Activated CD4-positive, alpha-beta memory T cell treated with anti-CD3 and anti-CD28 coated beads for 36 hours (primary cell): ENCODE measurements around the gene NANOS2. TPM values are rescaled to one million over a fixed set of nuclear protein-coding genes. Genes with fewer than 3 reads are reported as not detected.

ENCODE experiments used
- CTCF ChIA-PET: fragments of 350-600 bp; sonication (Branson Sonifier 250); formaldehyde crosslinking; loops from one replicate; lab custom pipeline; 2021; ENCODE audit warnings: antibody characterized with exemption, inconsistent platforms; lab: Charles Lee
- POLR2A ChIA-PET: fragments of 350-600 bp; sonication (Branson Sonifier 250); formaldehyde crosslinking; loops from one replicate; lab custom pipeline; 2021; ENCODE audit warnings: antibody characterized with exemption; lab: Charles Lee
- DNase-seq: peaks from one replicate; pipeline ENCODE4 v3.0.0-alpha.2; 2020
- H3K27ac Mint-ChIP-seq: one replicate; pipeline ENCODE4 v1.8.0; 2021; ENCODE audit warnings: mixed read lengths
- H3K27me3 Mint-ChIP-seq: one replicate; pipeline ENCODE4 v1.8.0; 2021; ENCODE audit warnings: mixed read lengths
- H3K36me3 Mint-ChIP-seq: one replicate; pipeline ENCODE4 v1.8.0; 2021; ENCODE audit warnings: mixed read lengths
- H3K4me1 Mint-ChIP-seq: one replicate; pipeline ENCODE4 v1.8.0; 2021; ENCODE audit warnings: low read depth, mixed read lengths
- H3K4me3 Mint-ChIP-seq: one replicate; pipeline ENCODE4 v1.8.0; 2021; ENCODE audit warnings: mild to moderate bottlenecking, mixed read lengths
- H3K9me3 Mint-ChIP-seq: one replicate; pipeline ENCODE4 v1.8.0; 2021; ENCODE audit warnings: mixed read lengths
- intact Hi-C: fragments of 100-400 bp; cut with micrococcal nuclease; formaldehyde crosslinking; loops from one replicate; pipeline ENCODE4 v1.15.1; 2023
- total RNA-seq, 2 experiments: library from RNA; stranded (reverse); gene quantifications; one replicate each; pipeline ENCODE4 v1.2.3, GENCODE V29; 2021

The NANOS2 gene
- total RNA-seq, 2 experiments from 2014 or later = not detected

DNA sequence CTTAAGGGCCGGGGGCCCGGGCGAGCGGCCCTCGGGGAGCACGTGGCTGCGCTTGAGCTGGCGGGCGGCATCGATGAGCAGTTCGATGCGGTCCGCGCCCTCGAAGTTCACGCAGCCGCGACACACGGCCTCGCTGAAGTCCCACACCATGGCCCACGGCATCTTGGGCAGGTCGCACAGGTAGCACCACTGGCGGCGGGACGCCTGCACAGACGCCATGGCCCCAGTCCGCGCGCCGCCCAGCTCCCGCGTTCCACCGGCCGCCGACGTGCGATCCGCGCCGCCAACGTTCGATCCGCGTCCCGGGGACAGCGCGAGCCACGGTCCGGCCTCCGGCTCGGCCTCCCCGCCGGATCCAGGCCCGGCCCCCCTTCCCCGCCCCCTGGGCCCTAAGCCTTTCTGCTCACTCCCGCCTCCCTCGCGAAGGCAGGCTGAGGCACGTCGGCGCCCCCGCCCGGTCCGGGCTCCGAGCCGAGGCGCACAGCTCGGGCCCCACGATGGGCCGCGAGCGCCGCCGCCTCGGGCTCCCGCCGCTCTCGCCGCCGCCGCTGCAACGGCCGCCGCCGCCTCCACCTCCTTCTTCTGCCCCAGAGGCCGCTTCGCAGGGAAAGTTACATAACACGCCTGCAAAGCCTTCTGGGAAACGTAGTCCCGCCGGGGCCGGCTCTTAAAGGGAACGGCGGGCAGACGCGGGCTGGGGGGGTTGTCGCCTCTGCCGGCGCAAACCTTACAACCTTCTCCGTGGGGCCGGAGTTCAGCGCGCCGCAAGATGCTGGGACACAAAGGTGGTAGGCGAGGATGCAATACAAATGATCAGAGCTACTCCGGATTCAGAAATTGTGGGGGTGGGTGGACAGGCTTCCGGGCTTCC lies 28.8 kb downstream of the NANOS2 start, which contains the start of gene IRF2BP1:
Gene IRF2BP1 (minus strand): TSS at position 586 of the 871 bp plus-strand sequence. CDS start 367 bp downstream, at position 219.
- Mint-ChIP-seq H3K9me3 (no peaks in the 10 kb centered on the region), H3K36me3 (peaks cover 4% of the 10 kb centered on the region), H3K4me1 (peaks cover 28% of the 10 kb centered on the region), H3K4me3 (peak within 1 kb of the TSS; percentile 85), H3K27me3 (peaks cover 1% of the 10 kb centered on the region), H3K27ac (peak within 1 kb of the TSS; percentile 92)
- intact Hi-C loops = loop anchor here (1.0 kb wide), 6 partner anchors 17 to 378 kb away; partner anchors contain the start of genes CCDC61, MYPOP, SIX5 and SYMPK
- peak; percentile 93 for DNase-seq
- ChIA-PET CTCF (interaction anchor here (0.6 to 5.7 kb wide), 9 partner anchors 16 to 632 kb away, joined by 3 to 106 read pairs (median 4); partner anchors contain the start of genes CCDC61, FOXA3, MYPOP and SIX5), POLR2A (interaction anchor here (0.6 to 3.5 kb wide), 8 partner anchors 17 to 1133 kb away, joined by 3 to 25 read pairs (median 3); partner anchors contain the start of genes FOXA3, MYPOP and SIX5)

DNA sequence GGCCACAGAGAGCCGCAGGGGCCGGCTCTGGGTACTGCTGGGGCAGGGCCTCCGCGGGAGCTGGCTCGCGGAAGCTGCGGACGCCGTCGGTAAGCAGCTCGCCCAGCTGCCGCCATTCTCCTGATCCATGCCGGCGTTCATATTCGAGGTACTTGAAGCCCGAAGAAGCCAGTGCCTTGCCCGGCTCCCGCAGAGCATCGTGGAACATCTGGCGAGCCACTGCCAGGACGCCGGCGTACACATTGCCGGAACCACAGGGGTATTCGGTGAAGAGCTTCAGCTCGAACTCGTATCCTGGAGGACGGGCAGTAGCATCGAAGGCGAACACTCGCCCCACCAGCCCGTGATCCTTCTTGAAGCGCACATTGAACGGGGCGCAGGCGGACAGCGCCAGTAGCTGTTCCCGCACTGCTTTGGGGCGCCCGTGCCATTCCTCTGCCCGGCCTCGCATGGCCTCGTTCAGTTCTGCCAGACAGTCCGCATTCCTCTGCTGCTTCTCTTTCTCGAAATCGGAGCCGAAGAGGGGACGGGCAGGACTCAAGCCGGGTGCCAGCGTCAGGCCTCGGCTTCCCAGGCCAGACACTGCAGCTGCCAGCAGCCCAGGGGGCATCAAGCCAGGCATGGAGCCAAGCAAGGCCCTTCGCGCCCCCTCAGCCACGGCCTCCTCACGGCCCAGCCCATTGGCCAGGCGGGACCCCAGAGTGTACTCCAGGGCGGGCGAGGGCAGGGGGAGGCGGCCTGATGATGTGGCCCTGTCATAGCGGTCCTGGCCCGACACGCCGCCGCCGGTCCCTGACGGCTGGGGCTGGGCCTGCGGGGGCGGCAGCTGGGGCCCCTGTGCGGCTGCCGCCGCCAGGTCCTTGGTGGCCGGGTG lies 29.7 kb downstream of the NANOS2 start:
- peaks cover 4% of the 10 kb centered on the region for H3K36me3 Mint-ChIP-seq
- H3K27me3 Mint-ChIP-seq = peaks cover 1% of the 10 kb centered on the region
- CTCF ChIA-PET = interaction anchor here (0.6 to 5.7 kb wide), 7 partner anchors 17 to 380 kb away, joined by 3 to 106 read pairs (median 7); partner anchors contain the start of genes CCDC61, FOXA3, MYPOP and SYMPK
- intact Hi-C loops = loop anchor here (1.0 kb wide), 1 partner anchor 116 kb away; the partner anchor contains the start of gene SIX5
- peak overlapping the region; percentile 58 for H3K4me3 Mint-ChIP-seq
- no peak overlapping the region for H3K27ac Mint-ChIP-seq
- H3K4me1 Mint-ChIP-seq = peaks cover 28% of the 10 kb centered on the region
- no peaks in the 10 kb centered on the region for H3K9me3 Mint-ChIP-seq
- peak; percentile 44 for DNase-seq
- POLR2A ChIA-PET = interaction anchor here (2.6 to 3.5 kb wide), 2 partner anchors 18 to 21 kb away, joined by 16 to 25 read pairs; partner anchors contain the start of genes FOXA3 and MYPOP

DNA sequence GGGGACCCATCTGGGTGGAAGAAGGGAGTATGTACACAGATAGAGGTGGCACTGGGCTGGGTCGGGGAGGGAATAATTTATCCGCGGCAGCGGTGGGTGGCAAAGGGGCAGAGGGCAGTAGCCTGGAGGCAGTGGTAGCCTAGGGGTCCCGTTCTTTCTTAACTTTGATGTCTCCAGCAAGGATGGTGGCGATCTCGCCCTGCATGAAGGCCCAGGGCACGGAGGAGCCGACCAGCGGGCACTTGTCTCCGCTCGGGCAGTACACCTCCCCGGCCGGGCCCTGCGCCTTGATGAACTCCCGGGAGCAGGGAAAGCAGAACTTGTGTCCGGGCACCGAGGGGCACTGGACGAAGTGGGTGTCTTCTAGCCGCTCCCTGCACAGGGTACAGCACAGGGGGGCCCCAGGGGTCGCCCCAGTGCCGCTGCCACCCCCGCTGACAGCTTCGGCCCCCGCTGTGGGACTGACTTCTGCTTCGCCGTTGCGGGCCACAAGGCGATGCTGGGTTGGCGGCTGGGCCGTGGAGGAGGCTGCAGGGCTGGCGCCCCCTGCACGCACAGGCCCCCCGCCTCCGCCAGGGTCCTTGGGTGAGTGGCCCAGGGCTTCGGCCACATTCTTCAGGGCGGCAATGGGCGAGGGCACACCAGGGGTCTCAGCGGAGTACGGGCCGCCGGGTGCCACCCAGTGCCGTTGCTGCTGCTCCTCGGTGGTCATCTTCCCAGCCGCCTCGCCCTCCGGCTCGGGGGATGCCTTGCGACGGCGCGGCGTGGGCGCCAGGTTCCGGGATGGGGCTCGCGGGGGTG lies 30.5 kb downstream of the NANOS2 start:
- H3K27ac Mint-ChIP-seq = no peak overlapping the region
- CTCF ChIA-PET = interaction anchor here (0.6 to 5.7 kb wide), 6 partner anchors 14 to 381 kb away, joined by 3 to 106 read pairs (median 17); partner anchors contain the start of genes FOXA3, MYPOP and SYMPK
- H3K4me1 Mint-ChIP-seq = peaks cover 28% of the 10 kb centered on the region
- intact Hi-C loops = loop anchor here (1.0 kb wide), 1 partner anchor 67 kb away; no protein-coding TSS in a partner anchor
- no peak for DNase-seq
- peaks cover 1% of the 10 kb centered on the region for H3K27me3 Mint-ChIP-seq
- peaks cover 4% of the 10 kb centered on the region for H3K36me3 Mint-ChIP-seq
- POLR2A ChIA-PET = no interaction called here
- no peaks in the 10 kb centered on the region for H3K9me3 Mint-ChIP-seq
- no peak overlapping the region for H3K4me3 Mint-ChIP-seq

DNA sequence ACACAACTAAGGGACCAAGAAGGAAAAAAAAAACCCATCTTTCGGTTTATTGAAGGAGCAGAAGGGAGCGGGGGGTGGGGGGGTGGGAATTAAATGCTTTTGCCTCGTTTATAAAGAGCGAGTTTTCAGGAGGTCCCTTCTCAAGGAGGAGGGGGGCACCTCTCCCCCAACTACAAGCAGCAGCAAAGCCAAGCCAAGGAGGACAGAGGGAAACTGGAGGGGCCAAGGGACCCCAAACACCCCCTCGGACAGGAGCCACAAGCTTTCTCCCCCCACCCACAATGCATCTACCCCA lies 31.0 kb downstream of the NANOS2 start:
- DNase-seq = no peak
- peaks cover 1% of the 10 kb centered on the region for H3K27me3 Mint-ChIP-seq
- peak overlapping the region; percentile 68 for H3K4me3 Mint-ChIP-seq
- H3K4me1 Mint-ChIP-seq = peaks cover 28% of the 10 kb centered on the region
- ChIA-PET POLR2A (no interaction called here), CTCF (interaction anchor here (2.2 to 5.7 kb wide), 4 partner anchors 14 to 67 kb away, joined by 10 to 106 read pairs (median 26); partner anchors contain the start of genes FOXA3, MYPOP and SYMPK)
- intact Hi-C loops = loop anchor here (1.0 kb wide), 1 partner anchor 66 kb away; no protein-coding TSS in a partner anchor
- H3K27ac Mint-ChIP-seq = peak overlapping the region; percentile 64
- peaks cover 4% of the 10 kb centered on the region for H3K36me3 Mint-ChIP-seq
- H3K9me3 Mint-ChIP-seq = no peaks in the 10 kb centered on the region

GRCh38 chr19:45882652-45883585 lies 31.7 kb downstream of the NANOS2 start:
- ChIA-PET CTCF (interaction anchor here (0.6 to 5.7 kb wide), 12 partner anchors 9 to 382 kb away, joined by 3 to 106 read pairs (median 6); partner anchors contain the start of genes FOXA3, MYPOP, SIX5 and SYMPK), POLR2A (interaction anchor here (1.4 kb wide), 1 partner anchor 19 kb away, joined by 7 read pairs; the partner anchor contains the start of genes FOXA3 and SYMPK)
- Mint-ChIP-seq H3K27me3 (peaks cover 2% of the 10 kb centered on the region), H3K36me3 (peaks cover 4% of the 10 kb centered on the region), H3K9me3 (no peaks in the 10 kb centered on the region), H3K4me1 (peaks cover 30% of the 10 kb centered on the region), H3K4me3 (peak overlapping the region; percentile 68), H3K27ac (peak overlapping the region; percentile 64)
- peak; percentile 93 for DNase-seq
- intact Hi-C loops = loop anchor here (1.0 kb wide), 1 partner anchor 66 kb away; no protein-coding TSS in a partner anchor

GRCh38 chr19:45881909-45882528 lies 32.6 kb downstream of the NANOS2 start:
- Mint-ChIP-seq H3K27ac (no peak overlapping the region), H3K27me3 (peaks cover 4% of the 10 kb centered on the region), H3K36me3 (peaks cover 4% of the 10 kb centered on the region), H3K4me3 (no peak overlapping the region), H3K4me1 (peaks cover 37% of the 10 kb centered on the region), H3K9me3 (no peaks in the 10 kb centered on the region)
- ChIA-PET CTCF (interaction anchor here (0.6 to 5.7 kb wide), 11 partner anchors 10 to 383 kb away, joined by 3 to 106 read pairs (median 5); partner anchors contain the start of genes FOXA3, MYPOP, SIX5 and SYMPK), POLR2A (interaction anchor here (1.4 kb wide), 1 partner anchor 18 kb away, joined by 7 read pairs; the partner anchor contains the start of genes FOXA3 and SYMPK)
- intact Hi-C loops = no loop called here
- no peak for DNase-seq

- intact Hi-C loops = no loop called here
- no peak overlapping the region for H3K4me3 Mint-ChIP-seq
- no peak overlapping the region for H3K27ac Mint-ChIP-seq
- H3K9me3 Mint-ChIP-seq = no peaks in the 10 kb centered on the region
- DNase-seq = no peak
- peaks cover 38% of the 10 kb centered on the region for H3K4me1 Mint-ChIP-seq
- H3K27me3 Mint-ChIP-seq = peaks cover 5% of the 10 kb centered on the region
- ChIA-PET CTCF (interaction anchor here (0.6 to 5.7 kb wide), 7 partner anchors 9 to 384 kb away, joined by 3 to 106 read pairs (median 7); partner anchors contain the start of genes FOXA3, MYPOP and SYMPK), POLR2A (interaction anchor here (1.4 kb wide), 1 partner anchor 17 kb away, joined by 7 read pairs; the partner anchor contains the start of genes FOXA3 and SYMPK)
- H3K36me3 Mint-ChIP-seq = peaks cover 4% of the 10 kb centered on the region
These were observed 33.3 kb downstream of the NANOS2 start for GRCh38 chr19:45881082-45881908.

DNA sequence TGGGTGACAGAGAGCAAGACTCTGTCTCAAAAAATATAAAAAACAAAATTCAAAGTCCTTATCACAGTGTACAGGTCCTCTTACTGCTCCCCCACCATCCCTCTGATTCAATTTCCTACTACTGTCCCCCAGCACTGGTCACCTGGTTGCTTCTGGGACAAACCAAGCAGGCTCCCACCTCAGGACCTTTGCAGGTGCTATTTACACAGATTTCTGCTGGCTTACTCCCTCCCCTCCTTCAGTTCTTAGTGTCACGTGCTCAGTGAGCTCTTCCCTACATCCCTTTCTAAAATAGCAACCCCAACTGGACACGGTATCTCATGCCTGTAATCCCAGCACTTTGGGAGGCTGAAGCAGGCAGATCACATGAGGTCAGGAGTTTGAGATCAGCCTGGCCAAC lies 34.6 kb downstream of the NANOS2 start:
- intact Hi-C loops = no loop called here
- Mint-ChIP-seq H3K9me3 (no peaks in the 10 kb centered on the region), H3K27me3 (peaks cover 6% of the 10 kb centered on the region), H3K4me3 (no peak overlapping the region), H3K4me1 (peaks cover 48% of the 10 kb centered on the region), H3K36me3 (peaks cover 4% of the 10 kb centered on the region), H3K27ac (no peak overlapping the region)
- ChIA-PET CTCF (interaction anchor here (1.1 to 2.1 kb wide), 3 partner anchors 16 to 63 kb away, joined by 3 to 10 read pairs (median 7); partner anchors contain the start of genes FOXA3 and SYMPK), POLR2A (no interaction called here)
- DNase-seq = no peak
